ENCODE results near the gene STK11IP. TPM values are rescaled to one million over a fixed set of nuclear protein-coding genes. Genes with fewer than 3 reads are reported as not detected.

Gene STK11IP
- total and polyA plus RNA-seq, 2 of the 13 experiments (the other 11 are each of a cell fraction or from before 2014, with no cell fraction given) = 12.8 to 24.0 TPM

GRCh38 chr2:219576505-219577388 is 20.9 kb upstream of the STK11IP start (continued):
- TF ChIP-seq, protein P1, sequence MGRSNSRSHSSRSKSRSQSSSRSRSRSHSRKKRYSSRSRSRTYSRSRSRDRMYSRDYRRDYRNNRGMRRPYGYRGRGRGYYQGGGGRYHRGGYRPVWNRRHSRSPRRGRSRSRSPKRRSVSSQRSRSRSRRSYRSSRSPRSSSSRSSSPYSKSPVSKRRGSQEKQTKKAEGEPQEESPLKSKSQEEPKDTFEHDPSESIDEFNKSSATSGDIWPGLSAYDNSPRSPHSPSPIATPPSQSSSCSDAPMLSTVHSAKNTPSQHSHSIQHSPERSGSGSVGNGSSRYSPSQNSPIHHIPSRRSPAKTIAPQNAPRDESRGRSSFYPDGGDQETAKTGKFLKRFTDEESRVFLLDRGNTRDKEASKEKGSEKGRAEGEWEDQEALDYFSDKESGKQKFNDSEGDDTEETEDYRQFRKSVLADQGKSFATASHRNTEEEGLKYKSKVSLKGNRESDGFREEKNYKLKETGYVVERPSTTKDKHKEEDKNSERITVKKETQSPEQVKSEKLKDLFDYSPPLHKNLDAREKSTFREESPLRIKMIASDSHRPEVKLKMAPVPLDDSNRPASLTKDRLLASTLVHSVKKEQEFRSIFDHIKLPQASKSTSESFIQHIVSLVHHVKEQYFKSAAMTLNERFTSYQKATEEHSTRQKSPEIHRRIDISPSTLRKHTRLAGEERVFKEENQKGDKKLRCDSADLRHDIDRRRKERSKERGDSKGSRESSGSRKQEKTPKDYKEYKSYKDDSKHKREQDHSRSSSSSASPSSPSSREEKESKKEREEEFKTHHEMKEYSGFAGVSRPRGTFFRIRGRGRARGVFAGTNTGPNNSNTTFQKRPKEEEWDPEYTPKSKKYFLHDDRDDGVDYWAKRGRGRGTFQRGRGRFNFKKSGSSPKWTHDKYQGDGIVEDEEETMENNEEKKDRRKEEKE (IDR thresholded peaks at IDR 0.05) = no peak
- TF ChIP-seq FIP1L1 (IDR thresholded peaks at IDR 0.05; ENCODE audit: borderline replicate concordance, insufficient read depth, low read depth, low read length) (0 out of 2 replicates have a peak, but pooled peaks have one; percentile 76), HNF4A (CRISPR knock-in tag; IDR thresholded peaks at IDR 0.05) (peak; percentile 75), ASH2L (IDR thresholded peaks at IDR 0.05; ENCODE audit: insufficient read length, low read depth, low read length) (peak; percentile 79), PBX3 (CRISPR knock-in tag; IDR thresholded peaks at IDR 0.05; ENCODE audit: borderline replicate concordance) (no peak; the same call in 1 of the 2 replicates), ZNF205 (CRISPR knock-in tag; IDR thresholded peaks at IDR 0.05) (peak; percentile 98), RAD51 (IDR thresholded peaks at IDR 0.05; ENCODE audit: borderline replicate concordance) (no peak), DNMT3B (CRISPR knock-in tag; conservative IDR thresholded peaks at IDR 0.05) (no peak), HBP1 (CRISPR knock-in tag; IDR thresholded peaks at IDR 0.05; ENCODE audit: low read depth) (peak; percentile 87; the same call in 1 of the 2 replicates), NR2F6 (IDR thresholded peaks at IDR 0.05) (peak; percentile 76), NR2F6 (CRISPR knock-in tag; IDR thresholded peaks at IDR 0.05) (peak; percentile 82; the same call in 1 of the 2 replicates), MXD4 (CRISPR knock-in tag; IDR thresholded peaks at IDR 0.05) (peak; percentile 92), MAFK (conservative IDR thresholded peaks at IDR 0.05 in 1 of 2, IDR thresholded peaks at IDR 0.05 in 1 of 2; ENCODE audit: low read length in 2 of 2) (peak; percentile 93 to 98), KLF6 (CRISPR knock-in tag; IDR thresholded peaks at IDR 0.05) (peak; percentile 81; the same call in 1 of the 2 replicates), IKZF4 (CRISPR knock-in tag; IDR thresholded peaks at IDR 0.05; ENCODE audit: borderline replicate concordance, low read depth, not compliant biosample characterization) (no peak), ZNF326 (CRISPR knock-in tag; IDR thresholded peaks at IDR 0.05; ENCODE audit: borderline replicate concordance) (no peak), NFKB2 (CRISPR knock-in tag; IDR thresholded peaks at IDR 0.05; ENCODE audit: borderline replicate concordance) (peak; percentile 86), GPN1 (CRISPR knock-in tag; IDR thresholded peaks at IDR 0.05; ENCODE audit: borderline replicate concordance) (no peak)
- TF ChIP-seq, protein P2, sequence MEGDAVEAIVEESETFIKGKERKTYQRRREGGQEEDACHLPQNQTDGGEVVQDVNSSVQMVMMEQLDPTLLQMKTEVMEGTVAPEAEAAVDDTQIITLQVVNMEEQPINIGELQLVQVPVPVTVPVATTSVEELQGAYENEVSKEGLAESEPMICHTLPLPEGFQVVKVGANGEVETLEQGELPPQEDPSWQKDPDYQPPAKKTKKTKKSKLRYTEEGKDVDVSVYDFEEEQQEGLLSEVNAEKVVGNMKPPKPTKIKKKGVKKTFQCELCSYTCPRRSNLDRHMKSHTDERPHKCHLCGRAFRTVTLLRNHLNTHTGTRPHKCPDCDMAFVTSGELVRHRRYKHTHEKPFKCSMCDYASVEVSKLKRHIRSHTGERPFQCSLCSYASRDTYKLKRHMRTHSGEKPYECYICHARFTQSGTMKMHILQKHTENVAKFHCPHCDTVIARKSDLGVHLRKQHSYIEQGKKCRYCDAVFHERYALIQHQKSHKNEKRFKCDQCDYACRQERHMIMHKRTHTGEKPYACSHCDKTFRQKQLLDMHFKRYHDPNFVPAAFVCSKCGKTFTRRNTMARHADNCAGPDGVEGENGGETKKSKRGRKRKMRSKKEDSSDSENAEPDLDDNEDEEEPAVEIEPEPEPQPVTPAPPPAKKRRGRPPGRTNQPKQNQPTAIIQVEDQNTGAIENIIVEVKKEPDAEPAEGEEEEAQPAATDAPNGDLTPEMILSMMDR (CRISPR knock-in tag; IDR thresholded peaks at IDR 0.05) = peak; percentile 32; the same call in 1 of the 2 replicates
- TF ChIP-seq, protein P3, sequence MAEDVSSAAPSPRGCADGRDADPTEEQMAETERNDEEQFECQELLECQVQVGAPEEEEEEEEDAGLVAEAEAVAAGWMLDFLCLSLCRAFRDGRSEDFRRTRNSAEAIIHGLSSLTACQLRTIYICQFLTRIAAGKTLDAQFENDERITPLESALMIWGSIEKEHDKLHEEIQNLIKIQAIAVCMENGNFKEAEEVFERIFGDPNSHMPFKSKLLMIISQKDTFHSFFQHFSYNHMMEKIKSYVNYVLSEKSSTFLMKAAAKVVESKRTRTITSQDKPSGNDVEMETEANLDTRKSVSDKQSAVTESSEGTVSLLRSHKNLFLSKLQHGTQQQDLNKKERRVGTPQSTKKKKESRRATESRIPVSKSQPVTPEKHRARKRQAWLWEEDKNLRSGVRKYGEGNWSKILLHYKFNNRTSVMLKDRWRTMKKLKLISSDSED (CRISPR knock-in tag; IDR thresholded peaks at IDR 0.05) = peak; percentile 90; the same call in 1 of the 2 replicates

All from HepG2 (cell line).